Heart left ventricle (tissue), 16 donors: ENCODE measurements around the gene TMEM238. TPM values are rescaled to one million over a fixed set of nuclear protein-coding genes. Genes with fewer than 3 reads are reported as not detected.
"Not testable (repeated sequence)": the region's sequence is repeated elsewhere in the genome, so short reads cannot be mapped to it uniquely, and the experiment has no call there.

ENCODE experiments used
- ATAC-seq, 4 donors: fragments of 200-7000 bp; cut with Tn5 transposase; one replicate each; pipeline ENCODE4 v1.9.1; 2020 to 2022; ENCODE audit warnings: moderate library complexity in 4 of 4, mild to moderate bottlenecking in 3 of 4, moderate number of reproducible peaks in 1 of 4
- DNase-seq, 5 donors: peaks; one replicate each; pipeline ENCODE4 v3.0.0-alpha.2; 2020
- H3K27ac ChIP-seq, 12 donors: fragments of 200-600 bp; sonication (generic) in 4 of 12; one replicate each; pipeline versions ENCODE4 v1.5.0 to v1.8.0; 2016 to 2022; ENCODE audit warnings: mild to moderate bottlenecking in 2 of 12
- H3K27me3 ChIP-seq, 9 donors: fragments of 200-600 bp; sonication (generic) in 2 of 9; one replicate each; pipeline versions ENCODE4 v1.5.1 to v1.8.0; 2016 to 2022; ENCODE audit warnings: mild to moderate bottlenecking in 3 of 9
- H3K36me3 ChIP-seq, 9 donors: fragments of 200-600 bp; sonication (generic) in 2 of 9; one replicate each; pipeline versions ENCODE4 v1.5.0 to v1.8.0; 2018 to 2022; ENCODE audit warnings: mild to moderate bottlenecking in 2 of 9
- H3K4me1 ChIP-seq, 12 donors: fragments of 200-600 bp; sonication (generic) in 4 of 12; one replicate each; pipeline versions ENCODE4 v1.5.0 to v1.8.0; 2016 to 2022; ENCODE audit warnings: mild to moderate bottlenecking in 3 of 12
- H3K4me3 ChIP-seq, 12 donors: fragments of 200-600 bp; sonication (generic) in 4 of 12; one replicate each; pipeline versions ENCODE4 v1.5.0 to v1.8.0; 2017 to 2022; ENCODE audit warnings: mild to moderate bottlenecking in 9 of 12, moderate library complexity in 4 of 12
- H3K9me3 ChIP-seq, 12 donors: fragments of 200-600 bp; sonication (generic) in 4 of 12; one replicate each; pipeline versions ENCODE4 v1.5.0 to v1.8.0; 2016 to 2022; ENCODE audit warnings: mild to moderate bottlenecking in 1 of 12
- POLR2A ChIP-seq, 2 donors: fragments of 450-650 bp; IDR thresholded peaks; one replicate each; pipeline ENCODE4 v1.6.1; 2017; ENCODE audit warnings: antibody characterized with exemption in 2 of 2, mild to moderate bottlenecking in 2 of 2, moderate library complexity in 2 of 2
- WGBS, 4 donors: extraction: QIAGEN DNeasy Blood & Tissue Kit in 2 of 4; methylation state at CpG; one replicate each; pipeline versions ENCODE4 v1.1.5 to v1.1.7; 2013 to 2018; 5-methylcytosine and 5-hydroxymethylcytosine counted together
- intact Hi-C, 10 donors: fragments of 100-400 bp; cut with DNase I; formaldehyde crosslinking; loops; one replicate each; pipeline versions ENCODE4 v1.11.1 to v1.14.2; 2022
- polyA plus RNA-seq, 2 donors: library from polyadenylated mRNA; stranded (reverse); fragments of 200-250 nt; gene quantifications; one replicate each; pipeline ENCODE4 v1.2.3, GENCODE V29; 2013
- total RNA-seq, 9 donors: library from RNA; depleted of rRNA in 2 of 9; stranded (reverse); fragments of >200 nt in 2 of 9; fragmentation: NEBNext Ultra II Directional in 3 of 9; extraction: Animal tissue kit (Norgen Biotek cat#: 25700) in 3 of 9; gene quantifications; one replicate each; pipeline versions ENCODE4 v1.1.0 to v1.2.4, GENCODE V29; 2016 to 2023
- TF ChIP-seq, protein P1 (sequence below), 12 donors: fragments of 200-600 bp; sonication (generic) in 4 of 12; IDR thresholded peaks; one replicate each; pipeline versions ENCODE4 v1.5.0 to v1.8.0; 2018 to 2022; ENCODE audit warnings: antibody characterized with exemption in 12 of 12, mild to moderate bottlenecking in 5 of 12
- donor health status: ischemic (EF 13 %, LVEDD 7.1; RV severe dilation, severe dysfunction).
- donor health status: healthy with polysubstance abuse.
- donor health status: DM: no; HTN: yes; CAD: no.
- donor health status: DM: no; HTN: no; CAD: no.
- donor health status: ischemic (EF 25% LVEDD 6.9; RV normal size, moderate dysfunction).
- donor health status: ischemic (EF 25% LVEDD 5.7; RV mildly dilated, moderate dysfunction).
- donor health status: healthy.
- donor health status: DM: yes; HTN: yes; CAD: no.
- donor health status: ischemic (EF 35%, LVEDD 5.7; RV mildly dilated, moderate dysfunction).
- donor health status: nonischemic (EF 11% LVEDD 7.7; RV severe dilation, severe dysfunction).
- donor health status: DM: yes; HTN: yes; CAD: no.
- donor health status: PGD.
- donor health status: ischemic (EF 29% LVEDD 5.4; RV normal size, mild dysfunction).
- donor health status: nonischemic (EF 23%, LVEDD 6.1; RV moderate dilation, normal function).

The TMEM238 gene
- total and polyA plus RNA-seq, 11 donors: 0.35 to 2.2 (median 0.56) TPM; not detected in 4

DNA sequence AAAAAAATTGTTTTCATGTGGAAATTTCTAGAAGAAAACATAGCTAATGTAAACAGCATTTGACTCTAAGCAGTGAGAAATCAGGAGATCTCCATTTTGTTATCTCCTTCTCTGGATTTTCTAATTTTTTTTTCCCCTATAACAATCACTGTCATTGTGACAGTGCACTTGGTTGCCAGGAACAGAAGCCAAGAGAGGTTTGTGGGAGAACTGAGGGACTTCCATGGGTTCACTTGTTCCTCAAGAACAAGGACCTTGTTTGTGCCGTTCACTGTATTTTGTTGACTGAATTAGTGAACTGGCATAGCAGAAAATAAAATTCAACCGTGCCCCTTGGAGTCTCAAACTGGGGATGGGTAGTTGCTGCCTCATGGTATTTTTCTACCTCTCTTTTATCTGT lies 42.0 kb upstream of the TMEM238 start:
- no peak overlapping the region for H3K27ac ChIP-seq
- H3K9me3 ChIP-seq: no peaks in the 10 kb centered on the region
- no peak for DNase-seq
- H3K36me3 ChIP-seq: no peaks in the 10 kb centered on the region
- TF ChIP-seq, protein P1, sequence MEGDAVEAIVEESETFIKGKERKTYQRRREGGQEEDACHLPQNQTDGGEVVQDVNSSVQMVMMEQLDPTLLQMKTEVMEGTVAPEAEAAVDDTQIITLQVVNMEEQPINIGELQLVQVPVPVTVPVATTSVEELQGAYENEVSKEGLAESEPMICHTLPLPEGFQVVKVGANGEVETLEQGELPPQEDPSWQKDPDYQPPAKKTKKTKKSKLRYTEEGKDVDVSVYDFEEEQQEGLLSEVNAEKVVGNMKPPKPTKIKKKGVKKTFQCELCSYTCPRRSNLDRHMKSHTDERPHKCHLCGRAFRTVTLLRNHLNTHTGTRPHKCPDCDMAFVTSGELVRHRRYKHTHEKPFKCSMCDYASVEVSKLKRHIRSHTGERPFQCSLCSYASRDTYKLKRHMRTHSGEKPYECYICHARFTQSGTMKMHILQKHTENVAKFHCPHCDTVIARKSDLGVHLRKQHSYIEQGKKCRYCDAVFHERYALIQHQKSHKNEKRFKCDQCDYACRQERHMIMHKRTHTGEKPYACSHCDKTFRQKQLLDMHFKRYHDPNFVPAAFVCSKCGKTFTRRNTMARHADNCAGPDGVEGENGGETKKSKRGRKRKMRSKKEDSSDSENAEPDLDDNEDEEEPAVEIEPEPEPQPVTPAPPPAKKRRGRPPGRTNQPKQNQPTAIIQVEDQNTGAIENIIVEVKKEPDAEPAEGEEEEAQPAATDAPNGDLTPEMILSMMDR (IDR thresholded peaks at IDR 0.05): no peak
- WGBS, 4 donors: 65 to 76% (median 73%) methylated on average over 2 of the region's 2 CpGs
- no peak overlapping the region for H3K4me3 ChIP-seq
- H3K4me1 ChIP-seq: no peaks in the 10 kb centered on the region
- H3K27me3 ChIP-seq: peaks cover 0 to 32% (median 9%) of the 10 kb centered on the region in 9 donors
- intact Hi-C loops: no loop called here
- ATAC-seq: no peak

- TF ChIP-seq, protein P1 (IDR thresholded peaks at IDR 0.05): no peak
- no peak for TF ChIP-seq POLR2A (IDR thresholded peaks at IDR 0.05)
- intact Hi-C loops: no loop called here
- no peak overlapping the region for H3K27ac ChIP-seq
- DNase-seq: no peak
- no peaks in the 10 kb centered on the region for H3K36me3 ChIP-seq
- no peak for ATAC-seq
- no peak overlapping the region for H3K4me3 ChIP-seq
- WGBS, 4 donors: 60 to 82% (median 76%) methylated on average over 3 of the region's 3 CpGs
- H3K9me3 ChIP-seq: no peaks in the 10 kb centered on the region
- H3K27me3 ChIP-seq: peaks cover 0 to 22% (median 4%) of the 10 kb centered on the region in 9 donors
- H3K4me1 ChIP-seq: no peaks in the 10 kb centered on the region
These were observed 40.4 kb upstream of the TMEM238 start for GRCh38 chr19:55424518-55424917.

DNA sequence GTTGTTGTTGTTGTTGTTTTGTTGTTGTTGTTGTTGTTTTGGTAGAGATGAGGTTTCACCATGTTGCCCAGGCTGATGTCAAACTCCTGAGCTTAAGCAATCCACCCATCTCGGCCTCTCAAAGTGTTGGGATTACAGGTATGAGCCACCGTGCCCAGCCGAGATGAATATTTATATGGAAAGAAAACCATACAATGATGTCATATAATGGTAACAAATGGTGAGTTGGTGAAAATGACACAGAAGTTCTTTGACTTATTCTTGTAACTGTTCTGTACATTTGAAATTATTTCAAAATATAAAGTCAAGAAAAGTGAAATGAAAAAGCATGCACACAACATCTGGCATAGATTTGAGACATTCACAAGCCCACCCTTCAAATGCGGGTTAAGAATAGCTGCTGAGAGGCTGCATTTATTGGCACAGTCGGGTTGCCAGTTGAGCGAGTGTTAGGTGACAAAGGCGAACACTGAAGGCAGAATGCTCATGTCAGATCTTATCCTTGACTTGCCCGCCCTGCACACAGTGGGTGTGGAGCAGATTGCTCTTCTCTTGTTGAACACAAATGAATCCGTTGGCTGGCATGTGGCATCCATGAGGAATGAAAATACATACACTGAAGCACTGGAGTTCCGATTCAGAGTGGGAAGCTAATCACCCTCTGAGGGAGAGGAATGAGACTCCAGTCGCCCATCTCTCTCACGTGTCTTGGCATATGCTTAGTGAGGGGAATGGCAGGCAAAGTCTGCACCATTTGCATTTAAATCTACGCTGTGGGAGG lies 39.3 kb upstream of the TMEM238 start:
- 42 to 64% (median 53%) methylated on average over 13 of the region's 13 CpGs for WGBS, 4 donors
- Histone ChIP-seq H3K27ac (no peak overlapping the region), H3K27me3 (peaks cover 0 to 22% (median under 1%) of the 10 kb centered on the region in 9 donors), H3K9me3 (no peaks in the 10 kb centered on the region), H3K4me3 (no peak overlapping the region), H3K4me1 (no peaks in the 10 kb centered on the region), H3K36me3 (no peaks in the 10 kb centered on the region)
- DNase-seq (no peak), ATAC-seq (peak in 2 of 4 donors; percentile 31 to 73)
- intact Hi-C loops: no loop called here
- TF ChIP-seq POLR2A (IDR thresholded peaks at IDR 0.05): no peak
- TF ChIP-seq, protein P1 (IDR thresholded peaks at IDR 0.05): no peak

- H3K27ac ChIP-seq, H3K9me3 ChIP-seq, ATAC-seq, DNase-seq, H3K36me3 ChIP-seq, H3K4me3 ChIP-seq, intact Hi-C loops, H3K4me1 ChIP-seq: not testable (repeated sequence)
- WGBS, 4 donors: 51 to 63% (median 59%) methylated on average over 4 of the region's 4 CpGs
- H3K27me3 ChIP-seq: peaks cover 0 to 23% (median 0%) of the 10 kb centered on the region in 9 donors
These were observed 37.2 kb upstream of the TMEM238 start for GRCh38 chr19:55421281-55421680.
